B cell (primary cell): ENCODE results near the gene BEST1. TPM values are rescaled to one million over a fixed set of nuclear protein-coding genes. Genes with fewer than 3 reads are reported as not detected.
A peak's percentile ranks its signal among the peaks of the same experiment; 100 is the strongest.

Experiments
- ATAC-seq: fragments of 200-7000 bp; cut with Tn5 transposase; one replicate; pipeline ENCODE4 v1.10.0; 2021; ENCODE audit warnings: low read depth, mild to moderate bottlenecking, moderate number of reproducible peaks, moderate library complexity
- CTCF ChIA-PET: fragments of 350-600 bp; sonication (Branson Sonifier 250); formaldehyde crosslinking; loops from one replicate; lab custom pipeline; 2021; ENCODE audit warnings: antibody characterized with exemption, inconsistent platforms; lab: Charles Lee
- POLR2A ChIA-PET: fragments of 350-600 bp; sonication (Branson Sonifier 250); formaldehyde crosslinking; loops from one replicate; lab custom pipeline; 2021; ENCODE audit warnings: antibody characterized with exemption; lab: Charles Lee
- DNase-seq: peaks from one replicate; pipeline ENCODE4 v3.0.0; 2013
- H2AFZ ChIP-seq: 2 replicates; pipeline ENCODE4 v1.6.1; 2012; ENCODE audit warnings: mild to moderate bottlenecking, low read depth, low read length; ENCODE audit not compliant: insufficient read depth, poor library complexity, severe bottlenecking
- H3K27ac ChIP-seq, 2 donors: 1 replicate in 1 of 2; 2 replicates in 1 of 2; pipeline ENCODE4 v1.5.1; 2012 to 2013; ENCODE audit warnings: low read length in 2 of 2, mild to moderate bottlenecking in 2 of 2, moderate library complexity in 1 of 2
- H3K27me3 ChIP-seq, 4 experiments: fragments of 200-600 bp in 1 of 4; sonication (generic) in 1 of 4; replicated peaks in 1 of 4; 1 replicate in 2 of 4; 2 replicates in 2 of 4; pipeline versions ENCODE4 v1.6.1 to v1.7.0; 2013 to 2016; ENCODE audit warnings: low read length in 3 of 4, mild to moderate bottlenecking in 2 of 4, mixed read lengths in 1 of 4, moderate library complexity in 1 of 4; ENCODE audit not compliant: insufficient read depth in 4 of 4, control insufficient read depth in 3 of 4; ENCODE audit errors: control extremely low read depth in 1 of 4
- H3K36me3 ChIP-seq, 2 experiments: replicated peaks in 1 of 2; 1 replicate in 1 of 2; 2 replicates in 1 of 2; pipeline versions ENCODE4 v1.6.1 to v1.7.1; 2013; ENCODE audit warnings: low read length in 1 of 2; ENCODE audit not compliant: insufficient read depth in 2 of 2, control insufficient read depth in 1 of 2; ENCODE audit errors: control extremely low read depth in 1 of 2, extremely low read depth in 1 of 2
- H3K4me1 ChIP-seq, 2 donors: fragments of 200-600 bp in 1 of 2; sonication (generic) in 1 of 2; 1 replicate in 1 of 2; 2 replicates in 1 of 2; pipeline versions ENCODE4 v1.5.1 to v1.6.1; 2013 to 2017; ENCODE audit warnings: low read length in 2 of 2; ENCODE audit not compliant: control insufficient read depth in 2 of 2, insufficient read depth in 2 of 2
- H3K4me2 ChIP-seq: replicated peaks from 2 replicates; pipeline ENCODE3; 2012; ENCODE audit warnings: mild to moderate bottlenecking, low read depth, low read length; ENCODE audit not compliant: poor library complexity, severe bottlenecking
- H3K4me3 ChIP-seq, 5 experiments: fragments of 200-600 bp in 1 of 5; sonication (generic) in 1 of 5; 1 replicate in 3 of 5; 2 replicates in 2 of 5; pipeline versions ENCODE4 v1.5.1 to v1.7.0; 2011 to 2016; ENCODE audit warnings: low read length in 4 of 5, mild to moderate bottlenecking in 4 of 5, low read depth in 2 of 5, control low read depth in 1 of 5, moderate library complexity in 1 of 5; ENCODE audit not compliant: insufficient read depth in 1 of 5; ENCODE audit errors: control extremely low read depth in 1 of 5, extremely low read depth in 1 of 5
- H3K79me2 ChIP-seq: fragments of 200-600 bp; sonication (generic); one replicate; pipeline ENCODE4 v1.6.0; 2016; ENCODE audit warnings: low read length; ENCODE audit not compliant: control insufficient read depth, insufficient read depth
- H3K9ac ChIP-seq: fragments of 200-600 bp; sonication (generic); 2 replicates; pipeline ENCODE4 v1.6.1; 2017; ENCODE audit warnings: mild to moderate bottlenecking, low read length, moderate library complexity
- H3K9me3 ChIP-seq, 3 donors: one replicate each; pipeline versions ENCODE4 v1.6.1 to v1.7.1; 2013; ENCODE audit warnings: low read length in 2 of 3; ENCODE audit not compliant: control insufficient read depth in 2 of 3, insufficient read depth in 1 of 3; ENCODE audit errors: control extremely low read depth in 1 of 3
- H4K20me1 ChIP-seq: 2 replicates; pipeline ENCODE4 v1.6.0; 2012; ENCODE audit warnings: mild to moderate bottlenecking, low read length; ENCODE audit not compliant: insufficient read depth, control insufficient read depth, poor library complexity, severe bottlenecking
- H3K27ac Mint-ChIP-seq: one replicate; pipeline ENCODE4 v1.8.0; 2021; ENCODE audit warnings: mixed read lengths
- H3K27me3 Mint-ChIP-seq: one replicate; pipeline ENCODE4 v1.8.0; 2021; ENCODE audit warnings: mixed read lengths
- H3K4me1 Mint-ChIP-seq: one replicate; pipeline ENCODE4 v1.8.0; 2021; ENCODE audit warnings: mixed read lengths
- H3K4me3 Mint-ChIP-seq: one replicate; pipeline ENCODE4 v1.8.0; 2021; ENCODE audit warnings: mixed read lengths
- H3K9me3 Mint-ChIP-seq: one replicate; pipeline ENCODE4 v1.8.0; 2022; ENCODE audit warnings: mixed read lengths; ENCODE audit not compliant: insufficient read depth
- CTCF ChIP-seq: fragments of 200-600 bp; IDR thresholded peaks from one replicate; pipeline ENCODE4 v1.8.0; 2022; ENCODE audit warnings: antibody characterized with exemption, mild to moderate bottlenecking
- EZH2 ChIP-seq: IDR thresholded peaks from 2 replicates; pipeline ENCODE4 v1.6.1; 2012; ENCODE audit warnings: borderline replicate concordance, low read depth, mild to moderate bottlenecking, moderate library complexity, low read length; ENCODE audit not compliant: insufficient read depth, poor library complexity, severe bottlenecking
- WGBS: methylation state at CpG from one replicate; pipeline ENCODE4 v1.1.5; 2013; ENCODE audit warnings: missing lambda C conversion rate; ENCODE audit not compliant: insufficient coverage; 5-methylcytosine and 5-hydroxymethylcytosine counted together
- intact Hi-C: fragments of 100-400 bp; cut with micrococcal nuclease; formaldehyde crosslinking; loops from one replicate; pipeline ENCODE4 v1.10.0; 2022
- polyA plus RNA-seq: library from polyadenylated mRNA; depleted of rRNA; stranded (reverse); fragments of >200 nt; gene quantifications from 2 replicates; pipeline ENCODE4 v1.2.3, GENCODE V29; 2012
- total RNA-seq, 2 donors: library from RNA; stranded (reverse); fragments of 120-200 nt in 1 of 2; gene quantifications; 1 replicate in 1 of 2; 2 replicates in 1 of 2; pipeline versions ENCODE4 v1.2.3 to v1.2.4, GENCODE V29; 2013 to 2022

BEST1 gene
- total and polyA plus RNA-seq, 2 donors (not counting 1 experiment from before 2014, with no cell fraction given), result 0.07 to 0.99 TPM

DNA sequence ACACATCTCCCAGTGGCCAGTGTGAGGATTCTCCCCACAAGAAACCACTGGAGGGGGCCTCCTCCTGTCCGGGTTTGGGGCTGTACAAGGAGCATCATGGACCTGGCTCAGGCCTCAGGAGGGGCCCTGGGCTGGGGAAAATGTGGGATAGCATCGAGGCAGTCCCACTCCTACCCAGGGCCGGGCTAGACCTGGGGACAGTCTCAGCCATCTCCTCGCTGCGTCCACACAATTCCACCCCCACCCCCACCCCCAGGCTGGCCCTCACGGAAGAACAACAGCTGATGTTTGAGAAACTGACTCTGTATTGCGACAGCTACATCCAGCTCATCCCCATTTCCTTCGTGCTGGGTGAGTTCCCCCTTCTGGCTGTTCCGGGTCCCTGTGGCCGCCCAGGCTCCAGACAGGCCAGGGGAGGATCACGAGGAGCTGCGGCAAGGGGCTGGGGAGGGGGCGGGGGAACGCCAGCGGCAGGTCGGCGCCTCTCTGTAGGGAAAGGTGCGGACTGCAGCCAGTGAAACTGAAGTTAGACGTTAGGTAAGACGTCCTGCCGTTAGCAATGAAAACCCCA, 4.8 kb downstream of the BEST1 start:
- H3K4me1 Mint-ChIP-seq, result peaks cover 24% of the 10 kb centered on the region
- peak overlapping the region; percentile 69 for H2AFZ ChIP-seq

More for the DNA sequence above, 4.8 kb downstream of the BEST1 start:
- intact Hi-C loops, result no loop called here
- Histone ChIP-seq H3K27me3 (peaks cover 0 to 24% (median 10%) of the 10 kb centered on the region in 4 experiments), H3K79me2 (peaks cover 1% of the 10 kb centered on the region), H3K4me3 (peak overlapping the region; percentile 13 to 55 (median 38)), H3K4me1 (peaks cover 16 to 17% of the 10 kb centered on the region in 2 donors), H4K20me1 (no peaks in the 10 kb centered on the region), H3K4me2 (peak overlapping the region; percentile 79), H3K36me3 (peaks cover 0 to 7% of the 10 kb centered on the region in 2 experiments), H3K9ac (peak overlapping the region; percentile 43), H3K27ac (no peak overlapping the region), H3K9me3 (peaks cover 0 to 15% (median 0%) of the 10 kb centered on the region in 3 donors)
- no peak for TF ChIP-seq EZH2
- TF ChIP-seq CTCF, result no peak
- peak overlapping the region; percentile 76 for H3K4me3 Mint-ChIP-seq
- peak; percentile 34 for ATAC-seq
- ChIA-PET CTCF (interaction anchor here (1.0 to 3.5 kb wide), 4 partner anchors 56 to 153 kb away, joined by 3 to 14 read pairs (median 6); no protein-coding TSS in a partner anchor), POLR2A (interaction anchor here (0.6 to 1.1 kb wide), 6 partner anchors 9 to 955 kb away, joined by 3 to 9 read pairs (median 4); partner anchors contain the start of gene FTH1)
- DNase-seq, result peak; percentile 48
- no peaks in the 10 kb centered on the region for H3K27me3 Mint-ChIP-seq
- H3K27ac Mint-ChIP-seq, result peak overlapping the region; percentile 59
- no peaks in the 10 kb centered on the region for H3K9me3 Mint-ChIP-seq
- 12% methylated on average over 18 of the region's 21 CpGs for whole genome bisulfite sequencing
